GM10847 (cell line): ENCODE data around the gene TMCC2.

Experiments used
- POLR2A ChIP-seq: IDR thresholded peaks from 2 replicates; pipeline ENCODE4 v1.6.1; 2011; ENCODE audit not compliant: insufficient read length; ENCODE audit errors: extremely low read depth

The TMCC2 gene

GRCh38 chr1:205274041-205274691, 46.4 kb downstream of the TMCC2 start:
- no peak for TF ChIP-seq POLR2A

GRCh38 chr1:205275133-205275532, 47.4 kb downstream of the TMCC2 start:
- no peak for TF ChIP-seq POLR2A

- TF ChIP-seq POLR2A = no peak
Measured at GRCh38 chr1:205275916-205276688, 48.4 kb downstream of the TMCC2 start.

DNA sequence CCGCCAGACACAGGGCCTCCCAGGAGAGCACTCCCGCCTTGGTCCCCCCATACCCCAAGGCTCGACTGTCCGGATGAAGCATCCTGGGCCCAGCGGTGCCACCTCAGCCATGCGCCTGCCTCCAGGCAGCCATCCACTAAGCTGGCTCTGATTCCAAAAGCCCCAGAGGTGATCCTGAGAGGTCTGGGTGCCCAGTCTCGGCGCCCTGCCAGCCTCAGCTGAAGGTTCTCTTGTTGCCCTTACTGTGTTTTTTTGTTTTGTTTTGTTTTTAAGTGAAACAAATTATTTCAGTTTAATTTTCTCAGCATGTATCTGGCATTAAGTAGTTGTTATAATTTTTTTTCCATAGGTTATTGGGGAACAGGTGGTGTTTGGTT, 48.9 kb downstream of the TMCC2 start:
- TF ChIP-seq POLR2A = no peak

DNA sequence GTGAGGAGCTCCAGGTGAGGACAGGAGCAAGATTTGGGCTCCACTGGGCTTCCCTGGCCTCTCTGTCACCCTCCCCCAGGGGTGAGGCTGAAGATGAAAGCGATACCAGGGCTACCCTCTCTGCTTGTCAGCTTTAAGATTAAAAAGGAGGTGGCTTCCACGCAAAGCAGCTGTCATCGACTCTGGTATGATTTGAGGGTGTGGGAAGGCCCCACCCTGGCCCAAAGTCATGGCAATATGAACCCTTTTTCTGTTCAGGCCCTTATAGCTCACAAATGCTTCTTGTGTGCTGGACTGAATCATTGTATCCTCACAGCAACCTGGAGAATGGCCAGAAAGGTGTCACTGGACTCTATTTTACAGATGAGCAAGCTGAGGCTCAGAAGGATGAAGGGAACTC, 52.2 kb downstream of the TMCC2 start:
- no peak for TF ChIP-seq POLR2A

DNA sequence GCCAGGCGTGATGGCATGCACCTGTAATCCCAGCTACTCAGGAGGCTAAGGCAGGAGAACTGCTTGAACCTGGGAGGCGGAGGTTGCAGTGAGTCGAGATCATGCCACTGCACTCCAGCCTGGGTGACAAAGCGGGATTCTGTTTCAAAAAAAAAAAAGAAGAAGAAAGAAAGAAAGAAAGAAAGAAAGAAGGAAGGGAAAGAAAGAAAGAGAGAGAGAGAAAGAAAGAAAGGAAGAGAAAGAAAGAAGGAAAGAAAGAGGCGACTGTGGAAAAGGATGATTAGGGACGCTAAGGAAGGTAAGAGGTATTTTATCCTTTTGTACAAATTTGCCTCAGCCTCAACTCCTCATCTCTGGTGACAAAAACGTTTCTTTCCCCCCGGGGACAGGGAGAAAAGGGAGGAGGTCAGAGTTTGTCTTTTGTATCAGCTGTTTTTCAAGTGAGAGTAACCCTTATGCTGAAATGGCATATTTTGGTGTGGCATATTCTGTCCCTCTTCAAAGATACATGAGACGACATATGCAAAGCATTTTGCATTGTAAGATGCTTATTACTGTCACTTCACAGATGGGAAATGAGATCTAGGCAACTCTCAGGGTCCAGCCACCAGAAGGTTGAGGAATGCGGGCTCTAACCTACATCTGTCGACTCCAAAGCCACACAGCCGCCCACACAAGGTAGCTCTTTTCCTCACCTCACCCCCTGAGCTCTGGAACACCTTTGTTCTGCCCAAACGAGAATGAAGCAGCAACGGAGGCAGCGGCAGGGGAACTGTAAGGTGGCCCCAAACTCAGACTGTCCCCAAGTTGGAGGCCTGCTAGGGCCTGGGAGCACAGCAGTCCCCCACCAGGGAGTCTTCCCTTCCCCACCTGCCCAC, 55.8 kb downstream of the TMCC2 start:
- TF ChIP-seq POLR2A = no peak

GRCh38 chr1:205284420-205285144, 56.8 kb downstream of the TMCC2 start:
- TF ChIP-seq POLR2A = no peak

DNA sequence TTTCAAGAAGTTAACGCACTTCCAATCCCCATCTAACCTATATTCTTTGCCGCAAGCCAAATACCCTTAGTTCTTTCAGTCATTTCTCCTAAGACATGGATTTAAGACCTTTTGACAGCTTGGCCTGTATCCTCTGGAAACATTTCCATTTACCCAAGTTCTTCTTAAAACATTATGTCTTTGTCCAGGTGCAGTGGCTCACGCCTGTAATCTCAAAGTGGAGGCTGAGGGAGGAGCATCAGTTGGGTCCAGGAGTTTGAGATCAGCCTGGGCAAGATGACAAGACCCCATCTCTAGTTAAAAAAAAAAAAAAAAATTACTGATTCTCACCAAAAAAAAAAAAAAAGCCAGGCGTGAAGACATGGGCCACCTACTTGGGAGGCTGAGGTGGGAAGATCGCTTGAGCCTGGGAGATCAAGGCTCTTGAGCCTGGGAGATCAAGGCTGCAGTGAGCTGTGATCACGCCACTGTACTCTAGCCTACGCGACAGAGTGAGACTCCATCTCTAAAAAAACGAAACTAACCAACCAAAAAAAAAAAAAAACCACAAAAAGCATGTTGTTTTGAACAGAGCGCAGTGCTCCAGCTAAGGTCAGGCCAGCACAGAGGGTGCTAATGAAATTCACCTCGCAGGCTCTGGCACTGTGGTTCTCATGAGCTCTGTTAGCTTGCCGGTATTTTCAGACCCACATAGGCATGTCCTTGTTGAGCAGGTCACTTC, 57.8 kb downstream of the TMCC2 start:
- no peak for TF ChIP-seq POLR2A

- no peak for TF ChIP-seq POLR2A
Measured at GRCh38 chr1:205286335-205286950, 58.7 kb downstream of the TMCC2 start.

DNA sequence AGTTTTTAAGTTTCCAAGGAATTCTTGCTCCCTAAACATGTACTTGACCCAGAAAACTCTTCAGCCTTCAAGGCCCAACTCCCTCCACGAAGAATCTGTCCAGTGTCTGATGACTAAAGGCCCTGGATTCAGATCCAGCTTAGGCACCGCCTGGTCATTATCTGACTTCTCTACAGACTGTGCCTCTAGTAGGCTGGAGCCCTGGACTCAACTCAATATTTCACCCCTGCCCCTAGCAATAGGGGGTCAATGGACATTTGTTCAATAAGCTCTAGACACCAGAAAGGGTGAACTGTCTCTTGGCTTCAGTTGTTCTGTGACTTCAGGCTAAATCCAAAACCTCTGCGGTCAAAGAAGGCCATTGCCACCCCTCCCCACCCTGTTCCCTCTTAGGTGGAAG, 59.3 kb downstream of the TMCC2 start:
- TF ChIP-seq POLR2A = no peak

GRCh38 chr1:205287767-205288559, 60.2 kb downstream of the TMCC2 start:
- no peak for TF ChIP-seq POLR2A

DNA sequence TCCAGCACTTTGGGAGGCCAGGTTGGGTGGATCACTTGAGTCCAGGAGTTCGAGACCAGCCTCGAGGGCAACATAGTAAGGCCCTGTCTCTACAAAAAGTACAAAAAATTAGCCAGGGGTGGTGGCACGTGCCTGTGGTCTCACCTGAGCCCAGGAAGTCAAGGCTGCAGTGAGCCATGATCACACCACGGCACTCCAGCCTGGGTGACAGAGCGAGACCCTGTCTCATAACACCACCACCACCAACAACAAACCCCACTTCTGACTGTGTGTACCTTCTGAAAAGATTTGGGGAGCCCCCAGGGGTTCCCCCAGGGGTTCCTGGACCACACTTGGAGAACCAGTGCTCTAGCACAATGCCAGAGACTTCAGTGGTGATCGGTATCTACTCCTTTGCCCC, 63.9 kb downstream of the TMCC2 start:
- TF ChIP-seq POLR2A = no peak

DNA sequence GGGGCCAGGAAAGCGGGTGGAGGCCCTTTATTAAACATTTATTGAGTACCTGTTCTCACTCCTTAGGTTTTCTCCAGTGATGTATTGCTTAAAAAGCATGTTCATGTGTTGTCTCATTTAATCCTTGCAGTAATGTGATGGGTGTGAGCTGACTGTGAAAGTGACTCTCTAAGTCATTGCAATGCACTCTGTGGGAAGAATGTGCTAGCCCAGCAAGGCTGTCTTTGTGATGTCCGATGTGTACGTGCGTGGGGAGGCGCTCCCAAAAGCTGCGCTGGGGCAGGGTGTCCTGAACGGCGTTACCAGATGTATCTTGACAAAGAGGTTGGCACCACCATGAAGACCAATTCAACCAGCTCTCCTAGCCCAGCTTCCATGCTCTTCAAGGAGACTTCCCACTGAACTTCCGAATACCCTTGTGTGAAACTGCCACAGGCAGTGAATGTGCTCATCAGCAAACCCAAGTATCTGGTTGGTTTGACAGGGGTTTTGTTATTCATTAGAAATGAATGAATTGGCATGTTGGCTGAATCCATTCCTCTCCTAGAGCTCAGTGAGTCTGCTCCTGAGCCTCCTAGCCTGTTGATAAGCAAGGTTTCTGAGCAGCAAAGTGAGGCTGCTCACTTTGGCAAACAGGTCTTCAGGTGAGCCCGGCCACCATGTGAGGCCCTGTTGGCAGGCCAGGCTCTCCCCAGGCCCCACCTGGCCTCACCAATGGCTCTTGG, 65.8 kb downstream of the TMCC2 start:
- no peak for TF ChIP-seq POLR2A
